MCF 10A (cell line): ENCODE measurements around the gene SLC15A5. TPM values are rescaled to one million over a fixed set of nuclear protein-coding genes. Genes with fewer than 3 reads are reported as not detected.

Experiments used
- BruUV-seq: library from RNA; stranded (reverse); fragments of 400-500 nt; replicated peaks from 2 replicates; lab custom pipeline; 2021; lab: Mats Ljungman, UMichigan
- CTCF ChIA-PET: fragments of 300-600 bp; sonication (Branson Sonifier 250); formaldehyde crosslinking; extraction: SDS; loops from one replicate; lab custom pipeline; 2021; ENCODE audit warnings: antibody characterized with exemption, inconsistent platforms; lab: Yijun Ruan, JAX
- POLR2A ChIA-PET: fragments of 300-600, 350-650 bp; sonication (Branson Sonifier 250); formaldehyde crosslinking; extraction: SDS; loops from one replicate; lab custom pipeline; 2020; ENCODE audit warnings: antibody characterized with exemption, inconsistent platforms; lab: Yijun Ruan, JAX
- DNase-seq: peaks from one replicate; pipeline ENCODE4 v3.0.0-alpha.2; 2018; ENCODE audit not compliant: unreplicated experiment
- H3K27ac Mint-ChIP-seq: one replicate; pipeline ENCODE4 v1.8.0; 2022; ENCODE audit warnings: mild to moderate bottlenecking, low read depth, mixed read lengths; ENCODE audit not compliant: unreplicated experiment
- H3K27me3 Mint-ChIP-seq: one replicate; pipeline ENCODE4 v1.8.0; 2022; ENCODE audit warnings: mixed read lengths; ENCODE audit not compliant: insufficient read depth, unreplicated experiment
- H3K36me3 Mint-ChIP-seq: one replicate; pipeline ENCODE4 v1.8.0; 2022; ENCODE audit warnings: mild to moderate bottlenecking, moderate library complexity, mixed read lengths; ENCODE audit not compliant: insufficient read depth, unreplicated experiment
- H3K4me1 Mint-ChIP-seq: one replicate; pipeline ENCODE4 v1.8.0; 2022; ENCODE audit warnings: mixed read lengths; ENCODE audit not compliant: insufficient read depth, unreplicated experiment
- H3K4me3 Mint-ChIP-seq: one replicate; pipeline ENCODE4 v1.8.0; 2022; ENCODE audit warnings: mild to moderate bottlenecking, moderate library complexity, mixed read lengths; ENCODE audit not compliant: unreplicated experiment
- H3K9me3 Mint-ChIP-seq: one replicate; pipeline ENCODE4 v1.8.0; 2022; ENCODE audit warnings: mixed read lengths; ENCODE audit not compliant: unreplicated experiment
- CTCF ChIP-seq: fragments of 200-600 bp; IDR thresholded peaks from one replicate; pipeline ENCODE4 v1.8.0; 2022; ENCODE audit warnings: antibody characterized with exemption, mild to moderate bottlenecking; ENCODE audit not compliant: unreplicated experiment
- intact Hi-C: fragments of 100-400 bp; cut with micrococcal nuclease; formaldehyde crosslinking; loops from 2 replicates; pipeline ENCODE4 v1.14.1; 2022
- total RNA-seq: library from RNA; stranded (reverse); gene quantifications from 2 replicates; pipeline ENCODE4 v1.2.3, GENCODE V29; 2022

The SLC15A5 gene
- total RNA-seq, 1 experiment from 2014 or later: not detected

GRCh38 chr12:16271062-16271461 is 6.4 kb downstream of the SLC15A5 start:
- TF ChIP-seq CTCF: no peak
- Mint-ChIP-seq H3K27me3 (no peaks in the 10 kb centered on the region), H3K36me3 (no peaks in the 10 kb centered on the region), H3K27ac (no peak overlapping the region), H3K9me3 (no peaks in the 10 kb centered on the region), H3K4me3 (no peak overlapping the region), H3K4me1 (no peaks in the 10 kb centered on the region)
- intact Hi-C loops: no loop called here
- ChIA-PET CTCF (no interaction called here), POLR2A (interaction anchor here (0.6 to 1.4 kb wide), 3 partner anchors 33 to 135 kb away, joined by 3 read pairs; no protein-coding TSS in a partner anchor)
- no peak for DNase-seq
- BruUV-seq: no TSS peak

GRCh38 chr12:16269946-16270345 is 7.5 kb downstream of the SLC15A5 start:
- ChIA-PET POLR2A (interaction anchor here (0.9 to 1.0 kb wide), 2 partner anchors 38 to 79 kb away, joined by 3 read pairs; no protein-coding TSS in a partner anchor), CTCF (no interaction called here)
- H3K4me1 Mint-ChIP-seq: no peaks in the 10 kb centered on the region
- H3K4me3 Mint-ChIP-seq: no peak overlapping the region
- intact Hi-C loops: no loop called here
- no peak for DNase-seq
- H3K9me3 Mint-ChIP-seq: no peaks in the 10 kb centered on the region
- H3K27ac Mint-ChIP-seq: no peak overlapping the region
- no peaks in the 10 kb centered on the region for H3K36me3 Mint-ChIP-seq
- BruUV-seq: no TSS peak
- TF ChIP-seq CTCF: no peak
- H3K27me3 Mint-ChIP-seq: no peaks in the 10 kb centered on the region

GRCh38 chr12:16266085-16266484 is 11.4 kb downstream of the SLC15A5 start:
- Mint-ChIP-seq H3K9me3 (no peaks in the 10 kb centered on the region), H3K27ac (peak overlapping the region; percentile 49), H3K4me1 (no peaks in the 10 kb centered on the region), H3K36me3 (no peaks in the 10 kb centered on the region), H3K27me3 (no peaks in the 10 kb centered on the region), H3K4me3 (no peak overlapping the region)
- BruUV-seq: no TSS peak
- intact Hi-C loops: no loop called here
- ChIA-PET POLR2A (no interaction called here), CTCF (interaction anchor here (0.7 kb wide), 1 partner anchor 94 kb away, joined by 3 read pairs; no protein-coding TSS in a partner anchor)
- no peak for TF ChIP-seq CTCF
- DNase-seq: no peak

GRCh38 chr12:16261944-16262475 is 15.5 kb downstream of the SLC15A5 start:
- no peak overlapping the region for H3K27ac Mint-ChIP-seq
- no peaks in the 10 kb centered on the region for H3K9me3 Mint-ChIP-seq
- no peaks in the 10 kb centered on the region for H3K36me3 Mint-ChIP-seq
- no peak for DNase-seq
- no peak for TF ChIP-seq CTCF
- ChIA-PET POLR2A (no interaction called here), CTCF (no interaction called here)
- H3K27me3 Mint-ChIP-seq: no peaks in the 10 kb centered on the region
- no TSS peak for BruUV-seq
- no peak overlapping the region for H3K4me3 Mint-ChIP-seq
- no peaks in the 10 kb centered on the region for H3K4me1 Mint-ChIP-seq
- intact Hi-C loops: no loop called here
